GM21528 (cell line): ENCODE results near the gene MEGF11.
"Not testable (repeated sequence)": the region's sequence is repeated elsewhere in the genome, so short reads cannot be mapped to it uniquely, and the experiment has no call there.

Experiments used
- ATAC-seq: cut with Tn5 transposase; IDR thresholded peaks from one replicate; pipeline ENCODE4 v1.9.1; 2021; ENCODE audit warnings: mild to moderate bottlenecking, moderate library complexity; ENCODE audit not compliant: unreplicated experiment, low FRiP score

MEGF11 gene

GRCh38 chr15:65990298-65990981 lies 263.1 kb downstream of the MEGF11 start:
- ATAC-seq: no peak

- no peak for ATAC-seq
Observed at GRCh38 chr15:65987100-65987499, 266.4 kb downstream of the MEGF11 start.

GRCh38 chr15:65986416-65986815 lies 267.1 kb downstream of the MEGF11 start:
- ATAC-seq: no peak

GRCh38 chr15:65985387-65985786 lies 268.2 kb downstream of the MEGF11 start:
- no peak for ATAC-seq

GRCh38 chr15:65982627-65983322 lies 270.8 kb downstream of the MEGF11 start:
- no peak for ATAC-seq

GRCh38 chr15:65981837-65982626 lies 271.5 kb downstream of the MEGF11 start:
- ATAC-seq: no peak

GRCh38 chr15:65980824-65981456 lies 272.6 kb downstream of the MEGF11 start:
- ATAC-seq: no peak

- no peak for ATAC-seq
Observed at GRCh38 chr15:65979837-65980236, 273.7 kb downstream of the MEGF11 start.

- no peak for ATAC-seq
Observed at GRCh38 chr15:65979316-65979715, 274.2 kb downstream of the MEGF11 start.

GRCh38 chr15:65978110-65978509 lies 275.4 kb downstream of the MEGF11 start:
- ATAC-seq: no peak

- ATAC-seq: not testable (repeated sequence)
Observed at GRCh38 chr15:65976196-65976595, 277.4 kb downstream of the MEGF11 start.

GRCh38 chr15:65971741-65971995 lies 281.9 kb downstream of the MEGF11 start:
- ATAC-seq: no peak

- no peak for ATAC-seq
Observed at GRCh38 chr15:65970937-65971740, 282.4 kb downstream of the MEGF11 start.

- ATAC-seq: no peak
Observed at GRCh38 chr15:65969865-65970816, 283.4 kb downstream of the MEGF11 start.

- ATAC-seq: no peak
Observed at GRCh38 chr15:65968511-65968910, 285.0 kb downstream of the MEGF11 start.

GRCh38 chr15:65964792-65965433 lies 288.6 kb downstream of the MEGF11 start:
- no peak for ATAC-seq

GRCh38 chr15:65963911-65964482 lies 289.6 kb downstream of the MEGF11 start:
- ATAC-seq: no peak

- ATAC-seq: no peak
Observed at GRCh38 chr15:65963358-65963757, 290.2 kb downstream of the MEGF11 start.
